HuH-7.5 (cell line): ENCODE results near the gene TSPAN11.
"Not testable (repeated sequence)": the region's sequence is repeated elsewhere in the genome, so short reads cannot be mapped to it uniquely, and the experiment has no call there.

ENCODE experiments used
- DNase-seq: peaks from one replicate; pipeline ENCODE4 v3.0.0; 2011; ENCODE audit warnings: low spot score

TSPAN11 gene

GRCh38 chr12:31002999-31003398, 76.5 kb downstream of the TSPAN11 start:
- DNase-seq: no peak

GRCh38 chr12:31003861-31004640, 77.5 kb downstream of the TSPAN11 start:
- no peak for DNase-seq

GRCh38 chr12:31004666-31005065, 78.1 kb downstream of the TSPAN11 start:
- DNase-seq: no peak

GRCh38 chr12:31005256-31005943, 78.9 kb downstream of the TSPAN11 start:
- DNase-seq: no peak

- no peak for DNase-seq
These were observed 79.4 kb downstream of the TSPAN11 start for GRCh38 chr12:31005944-31006361.

GRCh38 chr12:31006416-31007152, 80.0 kb downstream of the TSPAN11 start:
- DNase-seq: no peak

GRCh38 chr12:31007153-31007495, 80.6 kb downstream of the TSPAN11 start:
- no peak for DNase-seq

- DNase-seq: no peak
These were observed 81.2 kb downstream of the TSPAN11 start for GRCh38 chr12:31007636-31008175.

- no peak for DNase-seq
These were observed 81.8 kb downstream of the TSPAN11 start for GRCh38 chr12:31008241-31008761.

- DNase-seq: no peak
These were observed 82.7 kb downstream of the TSPAN11 start for GRCh38 chr12:31008961-31009840.

- no peak for DNase-seq
These were observed 83.4 kb downstream of the TSPAN11 start for GRCh38 chr12:31009976-31010375.

GRCh38 chr12:31011336-31011735, 84.8 kb downstream of the TSPAN11 start:
- no peak for DNase-seq

GRCh38 chr12:31011746-31012566, 85.4 kb downstream of the TSPAN11 start:
- no peak for DNase-seq

GRCh38 chr12:31012567-31012891, 86.0 kb downstream of the TSPAN11 start:
- not testable (repeated sequence) for DNase-seq

GRCh38 chr12:31015215-31015614, 88.7 kb downstream of the TSPAN11 start:
- DNase-seq: no peak

GRCh38 chr12:31016057-31016456, 89.5 kb downstream of the TSPAN11 start:
- DNase-seq: no peak

- no peak for DNase-seq
These were observed 91.0 kb downstream of the TSPAN11 start for GRCh38 chr12:31017535-31017934.

GRCh38 chr12:31018106-31018789, 91.7 kb downstream of the TSPAN11 start:
- no peak for DNase-seq

GRCh38 chr12:31018790-31019505, 92.4 kb downstream of the TSPAN11 start:
- no peak for DNase-seq
